GM13977 (cell line): ENCODE measurements around the gene GALNT18.

Source experiments
- DNase-seq: peaks from one replicate; pipeline ENCODE4 v3.0.0; 2012; ENCODE audit warnings: low spot score
- CTCF ChIP-seq: IDR thresholded peaks from 2 replicates; pipeline ENCODE4 v1.5.1; 2012; ENCODE audit warnings: mild to moderate bottlenecking, control low read depth; ENCODE audit not compliant: insufficient read depth; ENCODE audit errors: extremely low read depth, missing control alignments
- in situ Hi-C: fragments of 300-500 bp; cut with MboI; formaldehyde crosslinking; loops from one replicate; pipeline ENCODE4 v1.12.0; 2022; ENCODE audit warnings: low sequenced_read_pairs, low pct_unique_long_range_greater_than_20kb, mixed read lengths, inconsistent platforms; ENCODE audit not compliant: unreplicated experiment

The GALNT18 gene

GRCh38 chr11:11381471-11382105 lies 240.2 kb downstream of the GALNT18 start:
- no peak for TF ChIP-seq CTCF
- no peak for DNase-seq
- in situ Hi-C loops: no loop called here

GRCh38 chr11:11380883-11381282 lies 240.9 kb downstream of the GALNT18 start:
- DNase-seq: no peak
- in situ Hi-C loops: no loop called here
- TF ChIP-seq CTCF: no peak

GRCh38 chr11:11380340-11380739 lies 241.5 kb downstream of the GALNT18 start:
- in situ Hi-C loops: no loop called here
- no peak for TF ChIP-seq CTCF
- DNase-seq: no peak

GRCh38 chr11:11379661-11380060 lies 242.1 kb downstream of the GALNT18 start:
- in situ Hi-C loops: no loop called here
- DNase-seq: no peak
- TF ChIP-seq CTCF: no peak

- in situ Hi-C loops: no loop called here
- TF ChIP-seq CTCF: no peak
- DNase-seq: no peak
Observed at GRCh38 chr11:11378184-11378940, 243.4 kb downstream of the GALNT18 start.

- no peak for DNase-seq
- in situ Hi-C loops: no loop called here
Observed at GRCh38 chr11:11374358-11375148, 247.3 kb downstream of the GALNT18 start.

More at GRCh38 chr11:11374358-11375148, 247.3 kb downstream of the GALNT18 start:
- no peak for TF ChIP-seq CTCF
